OCI-LY1 (cell line): ENCODE measurements around the gene GJA5.

Experiments used
- EZH2 ChIP-seq: fragments of 200-600 bp; sonication (generic), shearing (Covaris generic); IDR thresholded peaks from 2 replicates; pipeline ENCODE4 v1.8.0; 2017; ENCODE audit warnings: borderline replicate concordance, mixed run types, mild to moderate bottlenecking, antibody characterized with exemption, low read length, moderate library complexity, mixed read lengths
- TF ChIP-seq, protein P1 (sequence below): fragments of 200-600 bp; sonication (generic), shearing (Covaris generic); IDR thresholded peaks from 2 replicates; pipeline ENCODE4 v1.5.1; 2017; ENCODE audit warnings: mild to moderate bottlenecking, antibody characterized with exemption, low read length, moderate library complexity, mixed read lengths

DNA sequence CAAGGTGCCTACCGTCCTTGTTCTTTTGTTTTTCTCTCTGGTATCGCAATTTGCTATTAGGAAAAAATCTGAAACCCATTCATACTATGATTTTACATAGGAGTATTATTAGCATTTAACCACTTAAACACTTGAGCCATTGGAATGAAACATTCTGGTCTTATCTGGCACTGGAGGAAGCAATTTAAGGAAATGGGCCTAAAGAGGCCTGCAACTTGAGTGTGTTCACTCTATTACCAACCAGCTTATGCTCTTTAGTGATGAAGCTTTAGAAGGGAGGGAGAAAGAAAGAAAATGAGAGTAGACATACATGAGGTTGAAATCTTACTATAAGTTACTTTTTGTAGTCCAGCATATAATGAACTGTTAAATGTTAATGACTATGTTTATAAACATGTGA lies 5.7 kb downstream of the GJA5 start:
- TF ChIP-seq, protein P1, sequence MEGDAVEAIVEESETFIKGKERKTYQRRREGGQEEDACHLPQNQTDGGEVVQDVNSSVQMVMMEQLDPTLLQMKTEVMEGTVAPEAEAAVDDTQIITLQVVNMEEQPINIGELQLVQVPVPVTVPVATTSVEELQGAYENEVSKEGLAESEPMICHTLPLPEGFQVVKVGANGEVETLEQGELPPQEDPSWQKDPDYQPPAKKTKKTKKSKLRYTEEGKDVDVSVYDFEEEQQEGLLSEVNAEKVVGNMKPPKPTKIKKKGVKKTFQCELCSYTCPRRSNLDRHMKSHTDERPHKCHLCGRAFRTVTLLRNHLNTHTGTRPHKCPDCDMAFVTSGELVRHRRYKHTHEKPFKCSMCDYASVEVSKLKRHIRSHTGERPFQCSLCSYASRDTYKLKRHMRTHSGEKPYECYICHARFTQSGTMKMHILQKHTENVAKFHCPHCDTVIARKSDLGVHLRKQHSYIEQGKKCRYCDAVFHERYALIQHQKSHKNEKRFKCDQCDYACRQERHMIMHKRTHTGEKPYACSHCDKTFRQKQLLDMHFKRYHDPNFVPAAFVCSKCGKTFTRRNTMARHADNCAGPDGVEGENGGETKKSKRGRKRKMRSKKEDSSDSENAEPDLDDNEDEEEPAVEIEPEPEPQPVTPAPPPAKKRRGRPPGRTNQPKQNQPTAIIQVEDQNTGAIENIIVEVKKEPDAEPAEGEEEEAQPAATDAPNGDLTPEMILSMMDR = no peak
- no peak for TF ChIP-seq EZH2
